OCI-LY1 (cell line): ENCODE measurements around the gene SCAMP2.

Experiments
- H2AFZ ChIP-seq: fragments of 200-600 bp; sonication (generic), shearing (Covaris generic); 2 replicates; pipeline ENCODE4 v1.6.0; 2014; ENCODE audit warnings: antibody characterized with exemption, mild to moderate bottlenecking, low read length
- H3F3A ChIP-seq: fragments of 200-600 bp; sonication (generic), shearing (Covaris generic); 2 replicates; pipeline ENCODE4 v1.6.0; 2014; ENCODE audit warnings: mild to moderate bottlenecking, antibody characterized with exemption, low read length, moderate library complexity; ENCODE audit not compliant: insufficient read depth
- H3K27ac ChIP-seq: fragments of 200-600 bp; sonication (generic); 2 replicates; pipeline ENCODE4 v1.5.1; 2014; ENCODE audit warnings: low read length, mixed run types, mild to moderate bottlenecking, low read depth; ENCODE audit not compliant: poor library complexity, severe bottlenecking
- H3K27me3 ChIP-seq: fragments of 200-600 bp; sonication (generic); 2 replicates; pipeline ENCODE4 v1.6.0; 2014; ENCODE audit warnings: antibody characterized with exemption, mild to moderate bottlenecking, low read length, moderate library complexity; ENCODE audit not compliant: insufficient read depth
- H3K36me3 ChIP-seq: fragments of 200-600 bp; sonication (generic); 2 replicates; pipeline ENCODE4 v1.6.1; 2014; ENCODE audit warnings: mild to moderate bottlenecking, antibody characterized with exemption, low read length, moderate library complexity, mixed read lengths; ENCODE audit not compliant: insufficient read depth
- H3K4me1 ChIP-seq: fragments of 200-600 bp; sonication (generic); 2 replicates; pipeline ENCODE4 v1.5.1; 2014; ENCODE audit warnings: mild to moderate bottlenecking, low read length, moderate library complexity; ENCODE audit not compliant: insufficient read depth, severe bottlenecking
- H3K4me2 ChIP-seq: fragments of 200-600 bp; sonication (generic), shearing (Covaris generic); 2 replicates; pipeline ENCODE4 v1.6.1; 2014; ENCODE audit warnings: low read length
- H3K4me3 ChIP-seq: fragments of 200-600 bp; sonication (generic); 2 replicates; pipeline ENCODE4 v1.5.1; 2014; ENCODE audit warnings: low read length, low read depth, mild to moderate bottlenecking, mixed read lengths; ENCODE audit not compliant: poor library complexity, severe bottlenecking
- H3K79me2 ChIP-seq: fragments of 200-600 bp; shearing (Covaris generic); 2 replicates; pipeline ENCODE4 v1.6.1; 2016; ENCODE audit warnings: mixed run types, low read length, mixed read lengths; ENCODE audit not compliant: insufficient read depth
- H3K9ac ChIP-seq: fragments of 200-600 bp; sonication (generic), shearing (Covaris generic); 2 replicates; pipeline ENCODE4 v1.6.1; 2014; ENCODE audit warnings: mild to moderate bottlenecking, low read length, mixed read lengths
- H3K9me2 ChIP-seq: fragments of 200-600 bp; sonication (generic), shearing (Covaris generic); 2 replicates; pipeline ENCODE4 v1.6.1; 2014; ENCODE audit warnings: low read depth, mild to moderate bottlenecking, low read length, mixed read lengths
- H3K9me3 ChIP-seq: fragments of 200-600 bp; shearing (Covaris generic); 2 replicates; pipeline ENCODE4 v1.6.1; 2014; ENCODE audit warnings: low read length, mixed read lengths
- H4K20me1 ChIP-seq: fragments of 200-600 bp; sonication (generic), shearing (Covaris generic); 2 replicates; pipeline ENCODE4 v1.6.0; 2016; ENCODE audit warnings: mild to moderate bottlenecking, low read length; ENCODE audit not compliant: insufficient read depth
- EZH2 ChIP-seq: fragments of 200-600 bp; sonication (generic), shearing (Covaris generic); IDR thresholded peaks from 2 replicates; pipeline ENCODE4 v1.8.0; 2017; ENCODE audit warnings: borderline replicate concordance, mixed run types, mild to moderate bottlenecking, antibody characterized with exemption, low read length, moderate library complexity, mixed read lengths
- TF ChIP-seq, protein P1 (sequence below): fragments of 200-600 bp; sonication (generic), shearing (Covaris generic); IDR thresholded peaks from 2 replicates; pipeline ENCODE4 v1.5.1; 2017; ENCODE audit warnings: mild to moderate bottlenecking, antibody characterized with exemption, low read length, moderate library complexity, mixed read lengths

The SCAMP2 gene

DNA sequence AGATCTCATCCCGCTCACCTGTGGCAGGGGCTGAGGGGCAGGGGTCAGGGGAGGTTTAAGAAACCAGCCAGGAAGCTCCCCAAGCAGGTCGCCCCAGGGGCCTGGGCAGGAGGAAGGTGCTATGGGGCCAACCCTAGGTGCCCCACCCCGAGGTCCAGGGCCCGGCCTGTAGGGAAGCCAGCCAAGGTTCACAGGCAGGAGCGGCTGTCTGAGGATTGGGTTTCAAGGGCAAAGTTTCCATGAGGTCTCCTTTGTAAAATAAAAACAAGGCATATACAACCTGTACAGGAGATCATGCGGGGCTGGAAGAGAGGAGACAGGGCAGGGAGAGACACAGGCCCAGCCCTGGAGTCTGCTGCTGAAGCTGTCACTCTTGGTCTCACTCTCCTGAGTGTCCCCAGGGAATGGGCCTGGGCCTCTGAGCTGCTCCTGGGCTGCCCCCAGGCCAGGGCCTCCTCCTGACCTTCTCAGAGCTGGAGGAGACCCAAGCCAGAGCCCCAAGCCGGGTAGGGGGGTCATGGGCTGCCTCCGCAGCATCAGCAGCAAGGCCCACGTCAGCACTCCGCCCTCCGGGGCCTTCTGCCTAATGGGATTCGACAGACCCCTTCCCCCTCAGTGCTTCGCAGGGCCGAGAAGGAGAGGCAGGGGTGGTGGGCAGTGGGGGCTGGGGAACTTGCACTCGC is 41.2 kb downstream of the SCAMP2 start:
- Histone ChIP-seq H3K4me2 (no peak overlapping the region), H3K4me1 (no peaks in the 10 kb centered on the region)

DNA sequence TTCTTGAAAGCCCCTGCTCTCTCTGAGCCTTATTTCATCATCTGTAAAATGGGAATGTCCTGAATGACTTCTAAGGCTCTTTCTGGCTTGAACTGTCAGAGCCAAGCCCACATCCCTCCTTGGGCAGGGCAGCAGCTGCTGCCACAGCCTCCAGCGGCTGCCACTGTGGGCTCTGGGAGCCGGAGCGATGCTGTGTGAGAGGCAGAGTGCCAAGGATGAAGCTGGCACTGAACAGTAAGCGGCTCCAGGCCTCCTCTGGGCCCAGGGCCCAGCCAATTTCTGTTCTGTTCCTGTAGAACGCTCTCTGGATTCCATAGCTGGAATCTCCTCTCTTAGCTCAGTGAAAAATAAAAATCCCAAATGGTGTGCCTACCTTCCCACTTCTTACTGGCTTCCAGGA is 42.3 kb downstream of the SCAMP2 start:
- no peak for TF ChIP-seq EZH2
- TF ChIP-seq, protein P1, sequence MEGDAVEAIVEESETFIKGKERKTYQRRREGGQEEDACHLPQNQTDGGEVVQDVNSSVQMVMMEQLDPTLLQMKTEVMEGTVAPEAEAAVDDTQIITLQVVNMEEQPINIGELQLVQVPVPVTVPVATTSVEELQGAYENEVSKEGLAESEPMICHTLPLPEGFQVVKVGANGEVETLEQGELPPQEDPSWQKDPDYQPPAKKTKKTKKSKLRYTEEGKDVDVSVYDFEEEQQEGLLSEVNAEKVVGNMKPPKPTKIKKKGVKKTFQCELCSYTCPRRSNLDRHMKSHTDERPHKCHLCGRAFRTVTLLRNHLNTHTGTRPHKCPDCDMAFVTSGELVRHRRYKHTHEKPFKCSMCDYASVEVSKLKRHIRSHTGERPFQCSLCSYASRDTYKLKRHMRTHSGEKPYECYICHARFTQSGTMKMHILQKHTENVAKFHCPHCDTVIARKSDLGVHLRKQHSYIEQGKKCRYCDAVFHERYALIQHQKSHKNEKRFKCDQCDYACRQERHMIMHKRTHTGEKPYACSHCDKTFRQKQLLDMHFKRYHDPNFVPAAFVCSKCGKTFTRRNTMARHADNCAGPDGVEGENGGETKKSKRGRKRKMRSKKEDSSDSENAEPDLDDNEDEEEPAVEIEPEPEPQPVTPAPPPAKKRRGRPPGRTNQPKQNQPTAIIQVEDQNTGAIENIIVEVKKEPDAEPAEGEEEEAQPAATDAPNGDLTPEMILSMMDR, result no peak
- H3K4me1 ChIP-seq, result no peaks in the 10 kb centered on the region
- H3K27me3 ChIP-seq, result no peaks in the 10 kb centered on the region
- no peak overlapping the region for H3K9ac ChIP-seq
- no peaks in the 10 kb centered on the region for H3K79me2 ChIP-seq
- no peak overlapping the region for H3K4me2 ChIP-seq
- no peaks in the 10 kb centered on the region for H3F3A ChIP-seq
- H3K9me2 ChIP-seq, result no peaks in the 10 kb centered on the region
- no peak overlapping the region for H2AFZ ChIP-seq
- no peaks in the 10 kb centered on the region for H4K20me1 ChIP-seq
- no peaks in the 10 kb centered on the region for H3K36me3 ChIP-seq
- H3K9me3 ChIP-seq, result no peaks in the 10 kb centered on the region
- H3K27ac ChIP-seq, result no peak overlapping the region
- no peak overlapping the region for H3K4me3 ChIP-seq

More for the DNA sequence above, 41.2 kb downstream of the SCAMP2 start:
- H4K20me1 ChIP-seq, result no peaks in the 10 kb centered on the region
- no peaks in the 10 kb centered on the region for H3K9me3 ChIP-seq
- TF ChIP-seq, protein P1, result no peak
- TF ChIP-seq EZH2, result no peak
- no peaks in the 10 kb centered on the region for H3K9me2 ChIP-seq
- H3K9ac ChIP-seq, result no peak overlapping the region
- H3K27me3 ChIP-seq, result no peaks in the 10 kb centered on the region
- no peak overlapping the region for H3K27ac ChIP-seq
- no peaks in the 10 kb centered on the region for H3K79me2 ChIP-seq
- no peak overlapping the region for H3K4me3 ChIP-seq
- H3K36me3 ChIP-seq, result 0 out of 2 replicates have a peak, but pooled peaks cover 3% of the 10 kb centered on the region
- H2AFZ ChIP-seq, result no peak overlapping the region
- no peaks in the 10 kb centered on the region for H3F3A ChIP-seq

GRCh38 chr15:74829991-74830390 is 43.2 kb downstream of the SCAMP2 start:
- H3K4me3 ChIP-seq, result no peak overlapping the region
- H3K4me1 ChIP-seq, result no peaks in the 10 kb centered on the region
- no peaks in the 10 kb centered on the region for H3K9me3 ChIP-seq
- no peaks in the 10 kb centered on the region for H3K27me3 ChIP-seq
- TF ChIP-seq, protein P1, result no peak
- TF ChIP-seq EZH2, result no peak
- H3K4me2 ChIP-seq, result no peak overlapping the region
- no peak overlapping the region for H2AFZ ChIP-seq
- no peaks in the 10 kb centered on the region for H3F3A ChIP-seq
- no peak overlapping the region for H3K9ac ChIP-seq
- H3K9me2 ChIP-seq, result no peaks in the 10 kb centered on the region
- H3K36me3 ChIP-seq, result no peaks in the 10 kb centered on the region
- no peaks in the 10 kb centered on the region for H4K20me1 ChIP-seq
- H3K79me2 ChIP-seq, result no peaks in the 10 kb centered on the region
- H3K27ac ChIP-seq, result no peak overlapping the region
